Measurements from ENCODE around the gene GPR89A.
"Not testable (repeated sequence)": the region's sequence is repeated elsewhere in the genome, so short reads cannot be mapped to it uniquely, and the experiment has no call there.

Gene GPR89A

GRCh38 chr1:145688328-145688727, 80.5 kb downstream of the GPR89A start:
- DNase-seq: no peak

GRCh38 chr1:145688924-145689323, 81.1 kb downstream of the GPR89A start:
- no peak for DNase-seq

GRCh38 chr1:145689922-145690321, 82.1 kb downstream of the GPR89A start:
- no peak for DNase-seq

GRCh38 chr1:145690587-145691558, 83.1 kb downstream of the GPR89A start:
- DNase-seq: no peak

- DNase-seq: no peak
Observed at GRCh38 chr1:145692785-145693443, 85.1 kb downstream of the GPR89A start.

DNA sequence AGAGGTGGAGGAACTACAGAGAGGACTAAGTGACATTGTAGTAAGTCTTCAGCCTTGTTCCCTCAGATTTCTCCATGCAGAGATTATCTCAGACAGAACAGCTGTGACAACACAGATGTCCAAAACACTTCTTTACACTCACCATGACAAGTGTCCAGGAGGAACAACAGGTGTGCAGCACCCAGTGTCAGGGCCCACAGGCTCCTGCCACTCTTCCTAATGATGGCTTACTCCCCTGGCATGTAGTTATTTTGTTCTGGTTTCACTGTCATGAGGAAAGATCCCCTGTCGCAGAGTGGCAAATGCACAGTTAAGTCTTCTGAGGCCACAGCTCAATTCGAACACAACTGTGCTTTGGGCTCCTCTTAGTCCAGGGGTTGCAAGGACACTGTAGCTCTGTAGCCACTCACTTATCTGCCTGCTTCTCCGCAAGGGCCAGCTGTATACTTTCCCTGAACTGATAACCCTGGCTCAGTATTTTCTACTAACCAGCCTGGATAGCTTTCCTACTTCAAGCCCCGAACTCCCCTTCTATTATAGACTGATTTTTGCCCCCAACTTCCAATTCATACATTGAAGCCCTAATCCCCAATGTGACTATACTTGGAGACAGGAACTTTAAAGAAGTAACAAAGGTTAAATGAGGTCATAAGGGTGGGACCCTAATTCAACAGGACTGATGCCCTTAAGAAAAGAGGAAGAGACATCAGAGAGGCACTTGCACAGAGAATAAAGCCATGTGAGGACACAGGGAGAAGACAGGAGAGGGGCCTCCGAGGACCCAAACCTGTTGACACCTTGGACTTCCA, 88.2 kb downstream of the GPR89A start:
- DNase-seq: no peak

- no peak for DNase-seq
Observed at GRCh38 chr1:145696630-145696960, 88.8 kb downstream of the GPR89A start.

DNA sequence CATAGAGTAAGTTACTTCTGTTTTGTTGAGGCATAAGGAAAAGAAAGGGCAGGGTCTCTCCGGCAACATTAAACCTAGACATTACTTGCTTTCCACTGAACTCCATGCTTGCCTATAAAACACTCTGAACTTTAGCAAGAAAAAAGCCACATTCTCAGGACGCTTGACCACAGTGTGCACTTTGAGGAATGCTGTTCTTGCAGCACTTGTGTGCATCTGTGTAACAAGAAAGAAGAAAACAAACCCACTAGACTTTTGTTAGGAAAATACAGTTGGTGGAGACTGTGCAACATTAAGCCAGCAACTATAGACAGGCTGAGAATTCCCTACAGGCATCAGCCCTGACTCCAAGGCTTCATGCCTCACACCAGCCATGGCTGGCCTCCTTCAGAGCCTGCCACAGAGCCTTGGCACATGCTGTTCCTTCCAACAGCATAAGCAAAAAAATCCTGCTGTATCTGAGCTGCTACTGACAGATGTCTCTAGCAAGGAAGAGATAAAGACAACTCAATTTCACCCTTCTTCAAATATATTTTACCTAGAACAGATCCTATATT, 93.6 kb downstream of the GPR89A start:
- no peak for DNase-seq

DNA sequence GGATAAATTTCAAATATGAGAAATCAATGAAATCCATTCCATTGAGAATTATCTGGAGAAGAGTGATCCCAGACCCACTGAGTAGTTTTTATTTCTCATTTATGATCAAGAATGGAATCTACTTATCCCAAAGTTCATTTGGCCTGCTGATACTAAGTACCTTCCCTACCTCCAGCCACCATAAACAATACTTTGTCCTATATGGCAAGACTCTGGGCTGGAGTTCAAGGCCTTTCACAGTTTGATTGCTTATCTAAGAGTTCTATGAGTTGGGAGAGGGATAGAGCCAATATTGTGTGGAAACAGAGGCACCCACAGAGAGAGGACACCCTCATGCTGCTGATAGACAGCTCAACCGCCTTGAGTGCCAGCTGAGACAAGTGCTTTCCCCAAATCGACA, 94.3 kb downstream of the GPR89A start:
- DNase-seq: no peak

- DNase-seq: no peak
Observed at GRCh38 chr1:145702826-145703225, 95.0 kb downstream of the GPR89A start.

- no peak for DNase-seq
Observed at GRCh38 chr1:145705622-145706021, 97.8 kb downstream of the GPR89A start.

- no peak for DNase-seq
Observed at GRCh38 chr1:145706086-145706664, 98.4 kb downstream of the GPR89A start.

GRCh38 chr1:145707183-145707867, 99.5 kb downstream of the GPR89A start, which contains the start of gene PDZK1:
PDZK1 (minus strand) TSS chr1:145707368; CDS start chr1:145688021, 19,347 bp downstream.
- DNase-seq: no peak

DNA sequence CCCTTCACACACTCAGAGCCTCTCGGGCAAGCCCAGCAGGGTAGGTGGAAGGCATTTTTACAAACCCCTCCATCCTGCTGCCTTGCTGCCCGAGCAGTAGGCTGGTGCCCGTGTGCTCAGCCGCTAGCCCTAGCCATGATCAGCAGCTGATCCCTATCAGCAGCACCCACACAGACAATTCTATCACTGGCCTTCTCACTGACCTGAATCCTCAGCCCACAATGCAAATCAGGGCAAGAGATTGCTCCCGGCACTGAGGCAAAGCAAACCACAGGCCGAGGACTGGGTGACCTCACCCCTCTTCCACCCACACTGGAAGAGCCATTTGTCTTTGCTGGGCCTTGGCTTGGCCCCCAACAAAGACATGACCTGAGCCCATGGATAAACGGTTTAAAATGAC, 100.3 kb downstream of the GPR89A start:
- no peak for DNase-seq

GRCh38 chr1:145710291-145711027, 102.7 kb downstream of the GPR89A start:
- DNase-seq: no peak

- no peak for DNase-seq
Observed at GRCh38 chr1:145711213-145711651, 103.4 kb downstream of the GPR89A start.

- DNase-seq: no peak
Observed at GRCh38 chr1:145714524-145715111, 106.8 kb downstream of the GPR89A start.

- no peak for DNase-seq
Observed at GRCh38 chr1:145716641-145717345, 109.0 kb downstream of the GPR89A start.

GRCh38 chr1:145717833-145718232, 110.0 kb downstream of the GPR89A start:
- no peak for DNase-seq

- DNase-seq: not testable (repeated sequence)
Observed at GRCh38 chr1:145718465-145718864, 110.7 kb downstream of the GPR89A start.

Measured in NCI-H187 treated with DMSO at 0.1 percent for 48 hours (cell line).